ENCODE results near the gene PALS1.

- TF ChIP-seq POLR2AphosphoS5 (IDR thresholded peaks at IDR 0.05; ENCODE audit: low read depth) (no peak), SPI1 (IDR thresholded peaks at IDR 0.05; ENCODE audit: borderline replicate concordance, low read depth) (no peak), GABPA (IDR thresholded peaks at IDR 0.05; ENCODE audit: low read depth) (no peak)
- TF ChIP-seq, protein P1, sequence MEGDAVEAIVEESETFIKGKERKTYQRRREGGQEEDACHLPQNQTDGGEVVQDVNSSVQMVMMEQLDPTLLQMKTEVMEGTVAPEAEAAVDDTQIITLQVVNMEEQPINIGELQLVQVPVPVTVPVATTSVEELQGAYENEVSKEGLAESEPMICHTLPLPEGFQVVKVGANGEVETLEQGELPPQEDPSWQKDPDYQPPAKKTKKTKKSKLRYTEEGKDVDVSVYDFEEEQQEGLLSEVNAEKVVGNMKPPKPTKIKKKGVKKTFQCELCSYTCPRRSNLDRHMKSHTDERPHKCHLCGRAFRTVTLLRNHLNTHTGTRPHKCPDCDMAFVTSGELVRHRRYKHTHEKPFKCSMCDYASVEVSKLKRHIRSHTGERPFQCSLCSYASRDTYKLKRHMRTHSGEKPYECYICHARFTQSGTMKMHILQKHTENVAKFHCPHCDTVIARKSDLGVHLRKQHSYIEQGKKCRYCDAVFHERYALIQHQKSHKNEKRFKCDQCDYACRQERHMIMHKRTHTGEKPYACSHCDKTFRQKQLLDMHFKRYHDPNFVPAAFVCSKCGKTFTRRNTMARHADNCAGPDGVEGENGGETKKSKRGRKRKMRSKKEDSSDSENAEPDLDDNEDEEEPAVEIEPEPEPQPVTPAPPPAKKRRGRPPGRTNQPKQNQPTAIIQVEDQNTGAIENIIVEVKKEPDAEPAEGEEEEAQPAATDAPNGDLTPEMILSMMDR (IDR thresholded peaks at IDR 0.05; ENCODE audit: insufficient read depth, low read length) = no peak
- TF ChIP-seq, protein P2, sequence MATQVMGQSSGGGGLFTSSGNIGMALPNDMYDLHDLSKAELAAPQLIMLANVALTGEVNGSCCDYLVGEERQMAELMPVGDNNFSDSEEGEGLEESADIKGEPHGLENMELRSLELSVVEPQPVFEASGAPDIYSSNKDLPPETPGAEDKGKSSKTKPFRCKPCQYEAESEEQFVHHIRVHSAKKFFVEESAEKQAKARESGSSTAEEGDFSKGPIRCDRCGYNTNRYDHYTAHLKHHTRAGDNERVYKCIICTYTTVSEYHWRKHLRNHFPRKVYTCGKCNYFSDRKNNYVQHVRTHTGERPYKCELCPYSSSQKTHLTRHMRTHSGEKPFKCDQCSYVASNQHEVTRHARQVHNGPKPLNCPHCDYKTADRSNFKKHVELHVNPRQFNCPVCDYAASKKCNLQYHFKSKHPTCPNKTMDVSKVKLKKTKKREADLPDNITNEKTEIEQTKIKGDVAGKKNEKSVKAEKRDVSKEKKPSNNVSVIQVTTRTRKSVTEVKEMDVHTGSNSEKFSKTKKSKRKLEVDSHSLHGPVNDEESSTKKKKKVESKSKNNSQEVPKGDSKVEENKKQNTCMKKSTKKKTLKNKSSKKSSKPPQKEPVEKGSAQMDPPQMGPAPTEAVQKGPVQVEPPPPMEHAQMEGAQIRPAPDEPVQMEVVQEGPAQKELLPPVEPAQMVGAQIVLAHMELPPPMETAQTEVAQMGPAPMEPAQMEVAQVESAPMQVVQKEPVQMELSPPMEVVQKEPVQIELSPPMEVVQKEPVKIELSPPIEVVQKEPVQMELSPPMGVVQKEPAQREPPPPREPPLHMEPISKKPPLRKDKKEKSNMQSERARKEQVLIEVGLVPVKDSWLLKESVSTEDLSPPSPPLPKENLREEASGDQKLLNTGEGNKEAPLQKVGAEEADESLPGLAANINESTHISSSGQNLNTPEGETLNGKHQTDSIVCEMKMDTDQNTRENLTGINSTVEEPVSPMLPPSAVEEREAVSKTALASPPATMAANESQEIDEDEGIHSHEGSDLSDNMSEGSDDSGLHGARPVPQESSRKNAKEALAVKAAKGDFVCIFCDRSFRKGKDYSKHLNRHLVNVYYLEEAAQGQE (IDR thresholded peaks at IDR 0.05; ENCODE audit: insufficient replicate concordance, low read depth) = no peak
Measured at GRCh38 chr14:67280506-67280905, 39.3 kb downstream of the PALS1 start.
